Glomerular endothelial cell (primary cell): Measurements from ENCODE around the gene PRKCQ. TPM values are rescaled to one million over a fixed set of nuclear protein-coding genes. Genes with fewer than 3 reads are reported as not detected.
"Not testable (repeated sequence)": the region's sequence is repeated elsewhere in the genome, so short reads cannot be mapped to it uniquely, and the experiment has no call there.

ENCODE experiments used
- DNase-seq: peaks from one replicate; pipeline ENCODE4 v3.0.0-alpha.2; 2011; ENCODE audit warnings: low read depth, low spot score; ENCODE audit errors: extremely low read depth
- total RNA-seq: library from RNA; depleted of rRNA; stranded (reverse); fragments of >200 nt; gene quantifications from 2 replicates; pipeline ENCODE4 v1.2.3, GENCODE V29; 2015

Gene PRKCQ
- total RNA-seq, 1 donor from 2014 or later, result 1.8 TPM

DNA sequence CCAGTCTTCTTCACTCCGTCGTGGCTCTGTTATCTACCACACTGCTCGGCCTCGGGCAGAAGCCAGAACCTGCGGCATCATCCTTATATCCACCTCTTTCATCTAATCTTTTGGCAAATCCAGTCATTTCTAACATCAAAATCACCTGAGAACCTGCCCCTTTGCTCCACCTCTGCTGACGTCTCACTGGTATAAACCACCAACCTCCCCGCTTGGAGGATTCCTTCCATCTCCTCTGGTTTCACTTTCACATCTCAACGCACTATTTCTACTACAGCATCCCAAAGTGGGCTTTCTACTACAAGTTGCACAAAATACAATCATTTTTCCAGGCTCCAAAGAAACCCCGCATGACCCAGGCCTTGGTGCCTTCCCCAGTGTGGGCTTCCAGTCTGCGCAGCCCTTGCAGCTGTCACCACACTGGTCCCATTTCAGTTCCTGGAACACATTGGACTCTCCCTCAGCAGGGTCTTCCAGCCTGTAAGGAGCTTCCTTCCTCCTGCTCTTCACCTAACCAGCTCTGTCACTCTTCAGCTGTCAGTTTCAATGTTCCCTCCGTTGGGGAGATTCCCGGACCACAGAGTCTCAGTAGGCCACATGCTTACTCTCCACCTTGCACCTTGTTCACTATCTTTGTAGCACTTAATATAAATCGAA lies 85.0 kb downstream of the PRKCQ start:
- no peak for DNase-seq

DNA sequence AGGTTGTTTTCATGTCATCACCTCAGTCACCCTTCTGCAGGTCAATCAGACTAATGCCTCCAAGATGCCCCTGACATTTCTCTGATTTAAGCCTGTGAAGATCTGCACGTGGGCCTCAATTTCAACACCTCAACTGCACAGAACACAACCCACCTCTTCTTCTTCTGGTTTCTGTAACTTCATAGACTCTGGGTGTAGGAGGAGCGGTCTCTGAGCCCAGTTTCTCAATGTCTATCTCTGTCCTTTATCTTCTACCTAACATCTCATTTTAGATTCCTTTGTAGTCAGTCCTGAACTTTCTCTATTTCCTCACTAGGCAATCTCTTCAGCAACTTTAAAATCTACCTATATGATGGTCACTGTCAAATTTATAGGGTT lies 85.6 kb downstream of the PRKCQ start:
- DNase-seq, result no peak

DNA sequence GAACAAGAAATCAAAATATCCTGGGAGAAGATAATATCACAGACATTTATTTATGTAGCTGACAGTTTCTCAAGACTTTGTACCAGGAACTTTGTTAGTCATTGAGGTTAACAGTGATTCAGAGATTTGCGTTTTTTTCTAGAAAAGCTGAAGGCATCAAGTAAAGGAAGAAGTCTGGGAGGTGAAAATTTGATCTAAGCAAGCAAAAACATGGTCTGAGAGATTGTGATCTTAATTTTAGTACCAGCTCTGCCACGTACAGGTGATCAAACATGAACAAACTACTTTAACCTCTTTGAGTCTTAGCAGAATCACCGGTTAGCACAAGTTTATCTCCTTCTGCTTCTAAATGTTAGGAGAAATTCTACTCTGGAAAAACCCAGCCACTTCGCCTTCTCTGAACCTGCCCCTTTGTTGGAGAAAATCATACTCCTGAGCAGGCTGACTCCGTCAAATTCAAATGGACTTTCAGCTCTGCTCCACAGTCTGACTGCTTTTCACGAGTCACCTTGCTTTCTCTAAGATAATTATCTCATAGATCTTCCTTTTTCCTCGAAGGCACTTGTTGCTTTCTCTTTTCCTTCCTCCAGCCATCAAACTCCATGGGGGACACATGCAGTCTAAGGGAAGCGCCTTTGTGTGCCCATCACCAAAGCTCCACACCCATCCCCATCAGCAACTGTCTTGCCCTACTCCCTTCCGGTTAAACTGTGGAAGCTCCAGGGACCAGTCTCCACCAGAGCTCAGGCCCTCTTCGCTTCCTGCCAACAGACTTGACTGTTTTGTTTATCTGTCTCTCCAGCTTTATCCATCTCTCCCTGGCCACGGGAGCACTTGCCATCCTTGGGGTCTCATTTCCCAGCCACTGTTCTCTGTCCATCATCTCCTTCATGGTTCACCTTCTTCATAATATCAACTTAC lies 86.3 kb downstream of the PRKCQ start:
- DNase-seq, result no peak

DNA sequence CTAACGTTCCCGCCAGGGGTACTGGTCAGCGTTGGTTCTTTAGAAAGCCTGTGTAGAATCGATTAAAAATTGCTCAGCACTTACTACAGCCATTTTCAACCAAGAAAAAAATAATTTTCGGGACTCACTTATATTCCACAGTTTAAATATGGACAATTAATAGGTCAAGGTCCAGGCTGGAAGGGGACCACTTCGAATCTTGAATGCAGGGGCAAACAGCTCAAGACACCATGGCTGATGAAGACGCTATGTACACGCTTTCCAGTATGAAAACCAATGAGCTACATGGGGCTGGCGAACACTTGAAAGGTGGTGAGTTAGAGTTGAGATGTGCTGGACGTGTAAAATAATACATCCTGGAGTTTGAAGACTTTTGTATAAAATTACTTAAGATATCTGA lies 87.2 kb downstream of the PRKCQ start:
- no peak for DNase-seq

DNA sequence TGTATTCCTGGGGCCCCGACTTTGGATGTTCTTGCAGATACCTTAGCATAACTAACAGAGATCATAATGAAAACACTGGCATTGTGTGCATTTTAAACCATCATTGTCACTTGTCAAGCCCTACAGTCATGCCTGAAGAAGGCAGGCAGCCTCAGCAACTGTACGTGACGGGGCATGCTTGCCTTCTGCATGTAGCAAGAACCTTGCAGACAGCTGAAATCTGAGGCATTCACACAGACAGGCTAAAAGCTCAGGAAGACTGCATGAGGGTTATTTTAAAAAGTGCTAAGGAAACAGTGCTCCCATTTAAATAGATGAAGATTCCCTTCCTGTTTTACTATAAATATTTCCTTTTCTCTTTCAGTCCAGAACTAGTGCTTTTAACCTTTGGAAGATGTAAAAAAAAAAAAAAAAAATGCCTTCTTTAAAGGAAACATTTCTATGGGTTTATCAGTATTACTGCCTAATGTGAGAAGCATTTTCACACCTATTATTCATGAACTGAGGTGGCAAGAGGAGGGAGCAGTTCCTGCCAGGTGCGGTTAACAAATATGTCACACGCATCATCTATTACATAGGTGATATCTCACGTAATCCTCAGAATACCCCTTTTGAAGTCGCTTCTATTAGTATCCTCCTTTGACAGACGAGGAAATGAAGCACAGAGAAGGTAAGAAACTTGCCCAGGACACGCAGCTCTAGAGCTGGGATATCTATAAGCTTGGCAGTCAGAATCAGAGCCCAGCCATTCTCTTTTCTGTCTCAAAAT lies 88.1 kb downstream of the PRKCQ start:
- no peak for DNase-seq

DNA sequence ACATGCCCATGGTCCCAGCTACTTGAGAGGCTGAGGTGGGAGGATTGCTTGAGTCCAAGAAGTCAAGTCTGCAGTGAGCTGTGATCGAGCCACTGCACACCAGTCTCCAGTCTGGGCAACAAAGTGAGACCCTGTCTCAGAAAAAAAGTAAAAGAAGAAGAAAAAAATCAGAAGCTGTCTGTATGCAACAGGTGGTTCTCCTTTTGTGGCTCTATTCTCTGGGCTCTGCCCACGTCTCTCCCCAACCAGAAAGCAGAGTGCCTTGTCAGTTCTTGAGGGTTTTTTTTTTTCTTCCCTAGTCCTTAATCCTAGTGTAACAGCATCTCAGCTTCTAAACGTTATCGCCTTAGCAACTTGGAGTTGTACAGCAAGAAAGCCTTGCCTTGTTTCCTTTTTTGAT lies 89.5 kb downstream of the PRKCQ start:
- no peak for DNase-seq

DNA sequence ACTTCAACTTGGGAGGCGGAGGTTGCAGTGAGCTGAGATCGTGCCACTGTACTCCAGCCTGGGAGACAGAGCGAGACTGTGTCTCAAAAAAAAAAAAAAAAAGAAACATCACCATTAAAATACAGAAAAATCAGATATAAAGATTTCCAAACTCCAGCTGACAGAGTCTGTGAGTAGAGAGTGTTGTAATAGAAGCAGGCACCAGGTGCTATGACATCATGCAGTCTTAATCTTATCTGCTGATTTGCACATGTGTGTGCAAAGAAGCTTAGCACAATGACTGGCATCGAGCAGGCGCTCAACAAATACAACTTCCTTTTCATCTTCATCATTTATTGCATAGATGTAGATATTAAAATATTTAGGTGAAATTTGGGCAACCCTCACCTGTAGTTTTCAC lies 92.2 kb downstream of the PRKCQ start:
- DNase-seq, result no peak

DNA sequence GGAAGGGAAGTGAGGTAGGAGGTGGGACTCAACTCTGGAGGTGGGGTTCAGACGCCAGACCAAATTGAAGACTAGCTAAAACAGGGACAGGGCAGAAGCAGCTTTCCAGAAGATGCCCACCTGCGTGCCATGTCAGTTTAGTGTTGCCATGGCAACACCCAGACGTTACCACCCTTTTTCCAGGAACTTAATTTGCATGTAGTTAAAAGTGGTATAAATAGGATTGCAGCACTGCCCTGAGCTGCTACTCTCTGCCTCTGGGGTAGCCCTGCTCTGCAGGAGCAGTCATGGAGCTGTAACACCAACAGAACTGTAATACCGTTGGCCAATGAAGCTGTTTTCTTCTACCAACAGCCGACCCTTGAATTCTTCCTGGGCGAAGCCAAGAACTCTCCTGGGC lies 93.8 kb downstream of the PRKCQ start:
- DNase-seq, result no peak

DNA sequence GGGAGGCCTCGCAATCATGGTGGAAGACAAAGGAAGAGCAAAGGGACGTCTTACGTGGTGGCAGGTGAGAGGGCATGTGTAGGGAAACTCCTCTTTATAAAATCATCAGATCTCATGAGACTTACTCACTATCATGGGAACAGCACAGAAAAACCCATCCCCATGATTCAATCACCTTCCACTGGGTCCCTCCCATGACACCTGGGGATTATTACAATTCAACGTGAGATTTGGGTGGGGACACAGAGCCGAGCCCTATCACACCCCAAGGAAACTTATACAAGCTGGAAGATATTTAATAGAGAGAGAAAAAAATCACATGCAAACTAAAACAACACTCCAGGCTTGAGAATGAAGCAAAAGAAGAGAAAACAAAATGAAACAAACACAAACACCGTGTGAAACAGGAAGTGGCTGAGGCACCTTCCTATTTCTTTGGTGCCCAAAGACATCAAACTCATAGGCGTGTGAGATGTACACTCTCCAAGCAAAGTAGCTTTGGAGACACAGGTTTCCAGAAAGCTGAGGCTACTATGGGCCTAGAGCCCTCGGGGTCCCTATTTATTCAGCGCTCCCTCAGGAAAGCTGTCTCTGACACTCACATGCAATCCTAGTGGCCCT lies 97.2 kb downstream of the PRKCQ start:
- DNase-seq, result no peak

DNA sequence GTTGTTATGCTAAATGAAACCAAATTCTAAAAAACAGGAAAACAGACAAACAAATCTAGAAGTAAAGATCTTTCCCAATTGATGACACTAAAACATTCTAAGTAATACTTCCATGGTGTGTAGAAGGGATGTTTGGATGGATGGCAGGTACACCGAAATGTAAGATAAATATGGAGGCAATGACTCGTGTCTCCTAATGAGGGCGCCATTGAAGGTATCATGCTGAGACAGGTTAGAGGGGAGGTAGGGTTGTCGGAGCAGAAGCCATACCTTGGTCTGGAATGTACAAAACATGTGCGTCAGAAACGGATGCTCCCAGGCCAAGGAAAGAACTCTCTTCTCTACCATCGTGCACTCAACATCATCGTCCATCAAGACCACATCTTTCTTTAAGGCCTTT lies 101.4 kb downstream of the PRKCQ start:
- no peak for DNase-seq

DNA sequence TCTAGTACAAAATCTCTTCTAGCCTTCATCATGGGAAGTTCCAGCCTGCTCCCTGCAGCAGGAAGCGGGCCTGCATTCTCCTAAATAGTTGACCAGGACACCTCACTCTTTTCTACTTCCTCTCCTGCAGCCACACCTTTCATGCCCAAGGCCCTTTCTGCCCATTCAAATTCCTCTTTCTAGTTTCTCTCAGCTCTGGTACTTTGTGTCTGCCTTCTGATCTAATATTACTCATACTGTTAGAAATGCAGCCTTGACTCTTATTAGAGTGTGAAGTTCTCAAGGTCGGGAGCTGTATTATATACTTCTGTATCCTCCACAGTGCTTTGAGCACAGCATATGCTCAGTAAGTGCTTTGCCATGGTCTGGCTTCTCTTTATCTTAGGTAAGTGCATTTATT lies 103.1 kb downstream of the PRKCQ start:
- no peak for DNase-seq

DNA sequence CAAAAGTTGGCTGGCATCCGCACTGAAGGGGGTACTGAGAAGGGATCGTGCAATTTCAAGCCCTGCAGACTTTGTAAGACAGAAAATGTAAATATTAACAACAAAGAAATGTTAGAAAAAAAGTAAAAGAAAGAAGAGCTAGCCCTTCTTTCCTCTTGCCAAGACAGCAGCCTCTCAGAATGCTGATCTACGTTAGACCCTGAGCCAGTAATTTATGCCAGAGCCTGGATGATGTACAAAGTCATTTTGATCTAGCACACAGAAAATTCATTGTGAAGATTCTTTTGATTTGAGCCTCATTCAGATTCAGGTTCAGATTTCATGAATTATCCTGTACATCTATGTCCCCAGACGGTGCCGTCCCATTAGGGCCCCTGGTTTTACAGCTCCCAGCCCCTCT lies 105.2 kb downstream of the PRKCQ start:
- no peak for DNase-seq

DNA sequence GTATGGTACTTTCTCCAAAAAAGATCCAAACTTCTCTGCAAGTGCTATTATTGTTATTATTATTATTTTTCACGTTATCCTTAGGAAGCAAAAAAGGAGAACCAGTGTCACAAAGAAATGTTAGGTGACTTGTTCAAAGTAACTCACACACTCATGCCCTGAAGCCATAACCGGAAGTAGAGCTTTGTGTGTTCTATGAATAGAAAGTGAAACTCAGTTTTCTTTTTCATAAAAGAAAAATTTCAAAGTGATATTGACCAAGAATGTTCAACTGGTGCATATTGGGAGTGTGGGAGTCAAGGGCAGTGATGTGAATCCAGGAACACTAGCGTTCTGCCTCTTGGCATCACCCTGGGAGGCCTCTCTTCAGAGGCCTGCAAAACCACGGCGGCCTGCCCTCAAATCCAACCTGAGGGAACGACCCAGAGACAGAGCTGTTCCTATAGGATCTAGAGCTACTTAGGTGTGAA lies 106.1 kb downstream of the PRKCQ start:
- no peak for DNase-seq

DNA sequence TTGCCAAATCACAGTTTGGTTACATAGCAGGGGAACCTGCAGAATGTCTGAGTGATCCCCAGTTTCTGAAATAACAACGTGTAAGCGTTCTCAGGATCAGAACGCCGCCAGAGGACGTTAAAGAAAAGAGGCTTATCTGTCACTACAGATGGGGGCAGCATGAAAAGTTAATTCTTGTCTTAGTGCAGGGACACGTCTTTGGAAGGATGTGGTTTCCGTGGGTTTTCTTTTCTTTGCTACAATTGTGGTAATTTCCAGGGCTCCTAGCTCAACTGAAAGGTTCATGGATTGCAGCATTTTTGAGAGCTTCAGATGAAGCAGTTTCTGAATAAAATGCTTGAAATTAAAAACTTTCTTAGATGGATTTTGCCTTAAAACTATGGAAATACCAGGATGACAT lies 106.6 kb downstream of the PRKCQ start:
- no peak for DNase-seq

DNA sequence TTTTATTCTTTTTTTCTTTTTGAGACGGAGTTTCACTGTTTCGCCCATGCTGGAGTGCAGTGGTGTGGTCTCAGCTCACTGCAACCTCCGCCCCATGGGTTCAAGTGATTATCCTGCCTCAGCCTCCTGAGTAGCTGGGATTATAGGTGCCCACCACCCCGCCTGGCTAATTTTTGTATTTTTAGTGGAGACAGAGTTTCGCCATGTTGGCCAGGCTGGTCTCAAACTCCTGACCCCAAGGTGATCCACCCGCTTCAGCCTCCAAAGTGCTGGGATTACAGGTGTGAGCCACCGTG lies 107.4 kb downstream of the PRKCQ start:
- not testable (repeated sequence) for DNase-seq

DNA sequence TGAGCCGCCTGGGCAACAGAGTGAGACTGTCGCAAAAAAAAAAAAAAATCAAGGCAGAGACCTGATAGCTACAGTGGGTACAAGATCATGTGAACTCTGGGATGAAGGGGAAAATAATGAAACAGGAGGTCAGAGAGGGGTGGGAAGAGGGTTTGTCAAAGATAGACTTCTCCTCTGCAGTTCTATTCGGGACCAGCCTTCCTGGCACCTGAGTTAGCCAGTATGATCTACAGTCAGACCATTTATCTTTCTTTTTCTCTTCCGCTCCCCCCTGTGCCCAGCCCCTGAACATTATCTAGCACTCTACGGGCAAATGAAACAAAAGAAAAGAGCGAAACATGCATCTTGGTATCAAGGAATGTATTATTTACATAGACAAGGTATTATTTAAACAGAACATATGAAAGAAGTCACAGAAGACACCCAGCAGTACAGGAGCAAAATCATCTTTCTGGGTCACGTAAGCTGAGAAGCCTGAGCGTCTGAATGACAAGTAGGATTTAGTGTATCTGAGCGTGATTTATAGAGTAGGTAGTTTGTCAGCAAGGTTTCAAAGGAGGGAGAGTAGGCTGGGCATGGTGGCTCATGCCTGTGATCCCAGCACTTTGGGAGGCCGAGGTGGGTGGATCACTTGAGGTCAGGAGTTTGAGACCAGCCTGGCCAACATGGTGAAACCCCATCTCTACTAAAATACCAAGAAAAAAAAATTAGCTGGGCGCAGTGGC lies 109.0 kb downstream of the PRKCQ start:
- DNase-seq, result no peak

DNA sequence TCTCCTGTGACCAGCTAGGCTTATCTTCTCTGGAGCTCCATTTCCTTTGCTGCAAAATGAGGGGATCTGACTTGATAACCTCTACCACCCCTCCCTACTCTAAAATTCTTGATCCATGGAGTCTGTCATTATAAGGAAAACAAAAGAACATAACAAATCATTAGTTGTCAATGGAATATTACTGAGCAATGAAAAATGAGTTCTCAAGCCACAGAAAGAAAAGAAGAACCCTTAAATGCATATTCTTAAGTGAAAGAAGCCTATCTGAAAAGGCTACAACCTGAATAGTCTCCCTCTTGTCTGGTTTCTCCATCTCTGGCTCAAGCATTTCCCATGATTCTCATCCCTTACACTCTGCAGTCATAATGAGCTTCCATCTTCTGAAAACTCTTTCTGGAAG lies 110.4 kb downstream of the PRKCQ start:
- DNase-seq, result no peak

DNA sequence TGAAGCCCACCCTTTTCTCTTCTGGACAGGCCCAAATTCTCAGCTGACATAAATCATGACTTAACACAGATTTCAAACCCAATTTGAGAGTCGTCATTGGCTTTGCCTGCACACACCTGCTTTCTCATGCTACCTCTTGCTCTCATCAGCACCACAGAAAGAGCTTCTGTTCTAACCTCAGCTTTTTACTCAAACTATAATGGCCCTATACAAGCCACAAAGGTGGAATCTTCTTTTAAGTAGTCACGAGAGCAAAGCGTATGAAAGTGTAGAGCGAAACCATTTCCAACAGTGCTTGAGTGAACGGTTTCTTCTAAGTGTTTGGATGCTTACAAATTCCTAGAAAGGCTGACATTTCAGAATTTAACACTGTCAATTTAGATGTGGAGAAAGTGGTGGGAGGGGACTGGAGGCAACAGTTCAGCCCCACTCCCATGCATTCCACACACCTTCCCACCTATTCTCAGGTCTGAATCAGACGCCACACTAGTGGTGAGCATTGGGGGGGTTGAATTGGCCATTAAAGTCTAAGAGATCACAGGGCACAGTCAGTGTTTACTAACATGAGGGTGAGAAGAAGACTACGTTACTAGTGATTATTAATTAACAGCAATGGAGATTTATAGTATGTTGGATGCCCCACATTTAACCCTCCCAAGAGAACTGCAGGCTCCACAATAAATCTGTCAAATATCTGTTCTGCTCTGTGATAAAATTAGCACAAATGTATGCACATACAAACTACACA lies 114.0 kb downstream of the PRKCQ start:
- DNase-seq, result no peak

DNA sequence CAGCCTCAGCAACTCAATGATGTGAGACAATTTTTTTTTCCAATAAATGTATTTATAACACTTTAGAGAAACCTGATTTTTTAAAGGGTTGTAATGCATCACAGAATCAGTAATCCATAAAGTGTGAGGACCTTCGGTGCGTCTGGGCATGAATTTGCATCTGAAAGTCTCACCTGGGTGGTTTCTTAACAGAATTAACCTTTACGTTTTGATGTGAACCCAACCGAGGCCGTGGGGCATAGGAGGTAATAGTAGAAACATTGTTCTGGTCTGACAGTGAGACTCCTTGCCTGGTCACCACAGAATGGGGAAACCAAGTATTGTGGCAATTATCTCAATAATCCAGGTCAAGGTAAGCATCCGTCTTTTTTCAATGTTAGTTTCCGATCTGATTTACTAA lies 114.6 kb downstream of the PRKCQ start:
- DNase-seq, result no peak

DNA sequence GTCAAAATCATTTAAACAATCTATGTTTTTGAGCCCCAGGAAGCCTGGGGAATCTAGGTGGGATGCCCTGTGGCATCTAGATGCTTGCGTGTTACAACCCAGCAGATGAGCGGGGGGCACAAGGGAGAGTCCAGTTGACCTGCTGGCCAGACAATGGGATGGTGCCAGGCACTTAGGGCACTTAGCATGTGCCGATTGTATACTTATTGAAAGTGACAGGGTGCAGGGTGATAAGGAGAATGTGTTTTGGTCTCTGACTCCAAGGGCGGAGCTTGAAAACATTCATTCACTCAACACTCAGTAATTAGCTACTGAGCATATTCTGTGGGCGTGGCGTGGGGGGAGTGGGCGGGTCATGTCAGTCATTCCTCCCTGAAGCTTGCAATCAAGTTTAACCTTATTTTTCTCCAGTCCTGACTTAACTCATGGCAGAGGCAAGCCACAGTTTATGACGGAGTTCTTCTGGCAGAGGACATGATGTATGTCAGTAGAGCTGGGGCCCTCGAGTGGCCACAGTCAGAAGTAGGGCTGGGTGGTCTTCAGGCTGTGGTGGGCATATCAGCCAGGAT lies 115.1 kb downstream of the PRKCQ start:
- DNase-seq, result no peak
